Activated T-cell treated with anti-CD3 and anti-CD28 coated beads, Interleukin-2, amount 50 U/mL, for 72 hours (primary cell): ENCODE measurements around the gene PPM1K. TPM values are rescaled to one million over a fixed set of nuclear protein-coding genes. Genes with fewer than 3 reads are reported as not detected.

Experiments used
- ATAC-seq, 2 donors: fragments of 150-1000 bp; cut with Tn5 transposase; replicated peaks in 1 of 2; 2 replicates each; pipeline ENCODE4 v1.10.0; 2021; ENCODE audit warnings: moderate library complexity in 2 of 2, mild to moderate bottlenecking in 1 of 2
- DNase-seq, 2 donors: peaks; one replicate each; pipeline ENCODE4 v3.0.0; 2021 to 2022; ENCODE audit warnings: mixed read lengths in 1 of 2
- H3K27ac Mint-ChIP-seq: one replicate; pipeline ENCODE4 v1.8.0; 2022; ENCODE audit warnings: mild to moderate bottlenecking, moderate library complexity, mixed read lengths
- H3K27me3 Mint-ChIP-seq: one replicate; pipeline ENCODE4 v1.8.0; 2022; ENCODE audit warnings: low read depth, mixed read lengths
- H3K36me3 Mint-ChIP-seq, 2 donors: one replicate each; pipeline ENCODE4 v1.8.0; 2022; ENCODE audit warnings: mixed read lengths in 2 of 2, mild to moderate bottlenecking in 1 of 2; ENCODE audit not compliant: insufficient read depth in 2 of 2
- H3K4me1 Mint-ChIP-seq: one replicate; pipeline ENCODE4 v1.8.0; 2022; ENCODE audit warnings: low read depth, mixed read lengths
- H3K4me3 Mint-ChIP-seq, 2 donors: one replicate each; pipeline ENCODE4 v1.8.0; 2022; ENCODE audit warnings: mild to moderate bottlenecking in 2 of 2, mixed read lengths in 2 of 2, moderate library complexity in 2 of 2
- H3K9me3 Mint-ChIP-seq, 2 donors: one replicate each; pipeline ENCODE4 v1.8.0; 2022; ENCODE audit warnings: mixed read lengths in 2 of 2
- total RNA-seq, 2 donors: library from RNA; stranded (reverse); gene quantifications; one replicate each; pipeline ENCODE4 v1.2.3, GENCODE V29; 2022

Gene PPM1K
- total RNA-seq, 2 donors from 2014 or later, result 61.2 to 85.3 TPM

- ATAC-seq (no peak), DNase-seq (no peak)
- Mint-ChIP-seq H3K36me3 (peaks cover 3 to 4% of the 10 kb centered on the region in 2 donors), H3K9me3 (peaks cover 0 to 5% of the 10 kb centered on the region in 2 donors), H3K27ac (no peak overlapping the region), H3K4me1 (peaks cover 25% of the 10 kb centered on the region), H3K27me3 (no peaks in the 10 kb centered on the region), H3K4me3 (no peak overlapping the region)
These were observed 58.2 kb downstream of the PPM1K start for GRCh38 chr4:88226143-88226542.

GRCh38 chr4:88225232-88226105 lies 58.9 kb downstream of the PPM1K start:
- Mint-ChIP-seq H3K27me3 (peaks cover 4% of the 10 kb centered on the region), H3K9me3 (peaks cover 2 to 7% of the 10 kb centered on the region in 2 donors), H3K4me1 (peaks cover 18% of the 10 kb centered on the region), H3K27ac (no peak overlapping the region), H3K36me3 (peaks cover 4 to 5% of the 10 kb centered on the region in 2 donors), H3K4me3 (no peak overlapping the region)
- peak; percentile 53 to 68 for ATAC-seq
- DNase-seq, result no peak

GRCh38 chr4:88223516-88223915 lies 60.8 kb downstream of the PPM1K start:
- H3K9me3 Mint-ChIP-seq, result peaks cover 2 to 4% of the 10 kb centered on the region in 2 donors
- H3K4me1 Mint-ChIP-seq, result peaks cover 20% of the 10 kb centered on the region
- ATAC-seq (no peak), DNase-seq (no peak)
- H3K27me3 Mint-ChIP-seq, result peaks cover 5% of the 10 kb centered on the region
- H3K36me3 Mint-ChIP-seq, result peaks cover 4 to 5% of the 10 kb centered on the region in 2 donors
- H3K27ac Mint-ChIP-seq, result no peak overlapping the region
- H3K4me3 Mint-ChIP-seq, result no peak overlapping the region

GRCh38 chr4:88219099-88219498 lies 65.3 kb downstream of the PPM1K start:
- Mint-ChIP-seq H3K4me3 (peak overlapping the region in 1 of 2 donors; percentile 38), H3K36me3 (peaks cover 4 to 5% of the 10 kb centered on the region in 2 donors), H3K9me3 (peaks cover 2 to 4% of the 10 kb centered on the region in 2 donors), H3K27me3 (peaks cover 5% of the 10 kb centered on the region), H3K27ac (no peak overlapping the region), H3K4me1 (peaks cover 4% of the 10 kb centered on the region)
- DNase-seq, result peak in 1 of 2 donors; percentile 32
- ATAC-seq, result peak; percentile 52 to 58

- H3K27ac Mint-ChIP-seq, result no peak overlapping the region
- H3K4me3 Mint-ChIP-seq, result no peak overlapping the region
These were observed 67.2 kb downstream of the PPM1K start for GRCh38 chr4:88217169-88217568.

GRCh38 chr4:88216395-88216794 lies 68.0 kb downstream of the PPM1K start:
- ATAC-seq (no peak), DNase-seq (no peak)
- Mint-ChIP-seq H3K27ac (no peak overlapping the region), H3K27me3 (peaks cover 10% of the 10 kb centered on the region), H3K4me3 (no peak overlapping the region), H3K9me3 (peaks cover 2 to 4% of the 10 kb centered on the region in 2 donors), H3K36me3 (peaks cover 3 to 4% of the 10 kb centered on the region in 2 donors), H3K4me1 (peaks cover 4% of the 10 kb centered on the region)

More at GRCh38 chr4:88217169-88217568, 67.2 kb downstream of the PPM1K start:
- Mint-ChIP-seq H3K4me1 (peaks cover 4% of the 10 kb centered on the region), H3K36me3 (peaks cover 4% of the 10 kb centered on the region in 2 donors), H3K27me3 (peaks cover 10% of the 10 kb centered on the region), H3K9me3 (peaks cover 2 to 4% of the 10 kb centered on the region in 2 donors)
- DNase-seq, result no peak
- ATAC-seq, result no peak

- Mint-ChIP-seq H3K9me3 (peaks cover 0 to 2% of the 10 kb centered on the region in 2 donors), H3K36me3 (peaks cover 2 to 3% of the 10 kb centered on the region in 2 donors), H3K27ac (no peak overlapping the region), H3K27me3 (peaks cover 6% of the 10 kb centered on the region), H3K4me3 (no peak overlapping the region), H3K4me1 (peaks cover 4% of the 10 kb centered on the region)
- no peak for ATAC-seq
- no peak for DNase-seq
These were observed 69.0 kb downstream of the PPM1K start for GRCh38 chr4:88215351-88215750.

- Mint-ChIP-seq H3K27ac (no peak overlapping the region), H3K9me3 (no peaks in the 10 kb centered on the region), H3K27me3 (peaks cover 5% of the 10 kb centered on the region), H3K36me3 (no peaks in the 10 kb centered on the region), H3K4me1 (no peaks in the 10 kb centered on the region), H3K4me3 (no peak overlapping the region)
- DNase-seq (no peak), ATAC-seq (peak in 1 of 2 donors; percentile 23)
These were observed 72.2 kb downstream of the PPM1K start for GRCh38 chr4:88212253-88212561.

- Mint-ChIP-seq H3K4me3 (no peak overlapping the region), H3K36me3 (no peaks in the 10 kb centered on the region), H3K9me3 (no peaks in the 10 kb centered on the region), H3K4me1 (no peaks in the 10 kb centered on the region), H3K27me3 (peaks cover 5% of the 10 kb centered on the region), H3K27ac (no peak overlapping the region)
- DNase-seq, result peak; percentile 41 to 62
- peak in 1 of 2 donors; percentile 47 for ATAC-seq
These were observed 72.7 kb downstream of the PPM1K start for GRCh38 chr4:88211473-88212252.

- no peak overlapping the region for H3K4me3 Mint-ChIP-seq
- H3K4me1 Mint-ChIP-seq, result no peaks in the 10 kb centered on the region
- no peaks in the 10 kb centered on the region for H3K36me3 Mint-ChIP-seq
- peaks cover 2% of the 10 kb centered on the region for H3K27me3 Mint-ChIP-seq
- no peaks in the 10 kb centered on the region for H3K9me3 Mint-ChIP-seq
- H3K27ac Mint-ChIP-seq, result no peak overlapping the region
- no peak for DNase-seq
- no peak for ATAC-seq
These were observed 76.2 kb downstream of the PPM1K start for GRCh38 chr4:88208156-88208555.

Other genes starting within 250 kb of the PPM1K start
- 1 to 10 TPM in 1 of 2 donors, under 1 TPM in 1; 0.28 to 2.3 TPM for gene ABCG2, start 125.9 kb downstream of the PPM1K start, total RNA-seq
- gene HERC6, start 94.3 kb upstream of the PPM1K start, total RNA-seq, result 10 to 100 TPM in 1 of 2 donors, 1 to 10 TPM in 1; 5.7 to 14.9 TPM
- gene HERC5, start 172.6 kb upstream of the PPM1K start, total RNA-seq, result 10 to 100 TPM; 21.1 to 49.9 TPM
- gene PYURF, start 239.2 kb upstream of the PPM1K start, total RNA-seq, result 10 to 100 TPM; 56.1 to 59.3 TPM